ENCODE data around the gene IRAK2.
"Not testable (repeated sequence)": the region's sequence is repeated elsewhere in the genome, so short reads cannot be mapped to it uniquely, and the experiment has no call there.

IRAK2 gene

GRCh38 chr3:10173926-10174435 is 9.3 kb downstream of the IRAK2 start:
- TF ChIP-seq CTCF (IDR thresholded peaks at IDR 0.05; ENCODE audit: low read depth, low read length) = no peak

GRCh38 chr3:10175334-10175733 is 10.6 kb downstream of the IRAK2 start:
- H3K4me3 ChIP-seq (ENCODE audit: low read depth, low read length) = not testable (repeated sequence)

More at GRCh38 chr3:10173926-10174435, 9.3 kb downstream of the IRAK2 start:
- peak overlapping the region; percentile 18 for H3K4me3 ChIP-seq (ENCODE audit: low read depth, low read length)

GRCh38 chr3:10176150-10176549 is 11.4 kb downstream of the IRAK2 start:
- not testable (repeated sequence) for H3K4me3 ChIP-seq (ENCODE audit: low read depth, low read length)

- TF ChIP-seq CTCF (IDR thresholded peaks at IDR 0.05; ENCODE audit: low read depth, low read length) = no peak
- no peak overlapping the region for H3K4me3 ChIP-seq (ENCODE audit: low read depth, low read length)
These were observed 13.0 kb downstream of the IRAK2 start for GRCh38 chr3:10177737-10178136.

- H3K4me3 ChIP-seq (ENCODE audit: low read depth, low read length) = no peak overlapping the region
- TF ChIP-seq CTCF (IDR thresholded peaks at IDR 0.05; ENCODE audit: low read depth, low read length) = no peak
These were observed 14.2 kb downstream of the IRAK2 start for GRCh38 chr3:10178892-10179291.

- no peak for TF ChIP-seq CTCF (IDR thresholded peaks at IDR 0.05; ENCODE audit: low read depth, low read length)
- no peak overlapping the region for H3K4me3 ChIP-seq (ENCODE audit: low read depth, low read length)
These were observed 15.6 kb downstream of the IRAK2 start for GRCh38 chr3:10180289-10180688.

- TF ChIP-seq CTCF (IDR thresholded peaks at IDR 0.05; ENCODE audit: low read depth, low read length) = no peak
- H3K4me3 ChIP-seq (ENCODE audit: low read depth, low read length) = no peak overlapping the region
These were observed 16.1 kb downstream of the IRAK2 start for GRCh38 chr3:10180738-10181295.

GRCh38 chr3:10182950-10183349 is 18.2 kb downstream of the IRAK2 start:
- H3K4me3 ChIP-seq (ENCODE audit: low read depth, low read length) = no peak overlapping the region
- no peak for TF ChIP-seq CTCF (IDR thresholded peaks at IDR 0.05; ENCODE audit: low read depth, low read length)
